CD4-positive, CD25-positive, alpha-beta regulatory T cell (primary cell): ENCODE data around the gene HSBP1L1. TPM values are rescaled to one million over a fixed set of nuclear protein-coding genes. Genes with fewer than 3 reads are reported as not detected.
"Not testable (repeated sequence)": the region's sequence is repeated elsewhere in the genome, so short reads cannot be mapped to it uniquely, and the experiment has no call there.

Experiments
- ATAC-seq, 2 donors: fragments of 150-1000 bp; cut with Tn5 transposase; one replicate each; pipeline ENCODE4 v1.10.0; 2021; ENCODE audit warnings: low read depth in 2 of 2, moderate number of reproducible peaks in 2 of 2, moderate library complexity in 1 of 2
- DNase-seq, 3 donors: peaks; one replicate each; pipeline versions ENCODE4 v3.0.0 to v3.0.0-alpha.2; 2012 to 2022; ENCODE audit warnings: mixed read lengths in 1 of 3
- H3K27ac ChIP-seq: one replicate; pipeline ENCODE4 v1.7.0; 2013; ENCODE audit warnings: mild to moderate bottlenecking, low read length; ENCODE audit not compliant: insufficient read depth, poor library complexity, severe bottlenecking
- H3K27me3 ChIP-seq: one replicate; pipeline ENCODE4 v1.7.0; 2013; ENCODE audit warnings: low read length; ENCODE audit not compliant: control insufficient read depth, insufficient read depth
- H3K36me3 ChIP-seq: one replicate; pipeline ENCODE4 v1.7.0; 2013; ENCODE audit warnings: mild to moderate bottlenecking, low read length, moderate library complexity; ENCODE audit not compliant: control insufficient read depth, insufficient read depth
- H3K4me1 ChIP-seq: 2 replicates; pipeline ENCODE4 v1.7.0; 2013; ENCODE audit warnings: mild to moderate bottlenecking, low read length; ENCODE audit not compliant: insufficient read depth, control insufficient read depth, poor library complexity, severe bottlenecking
- H3K4me3 ChIP-seq: one replicate; pipeline ENCODE4 v1.7.0; 2013; ENCODE audit warnings: low read depth, mild to moderate bottlenecking, low read length, moderate library complexity
- H3K9me3 ChIP-seq, 2 experiments: 1 replicate in 1 of 2; 2 replicates in 1 of 2; pipeline ENCODE4 v1.7.0; 2013; ENCODE audit warnings: low read length in 2 of 2, mild to moderate bottlenecking in 1 of 2, moderate library complexity in 1 of 2; ENCODE audit not compliant: control insufficient read depth in 2 of 2
- H3K27ac Mint-ChIP-seq, 3 donors: one replicate each; pipeline ENCODE4 v1.8.0; 2020 to 2022; ENCODE audit warnings: mild to moderate bottlenecking in 3 of 3, mixed read lengths in 3 of 3, moderate library complexity in 2 of 3
- H3K27me3 Mint-ChIP-seq: one replicate; pipeline ENCODE4 v1.8.0; 2022; ENCODE audit warnings: mild to moderate bottlenecking, mixed read lengths
- H3K36me3 Mint-ChIP-seq: one replicate; pipeline ENCODE4 v1.8.0; 2020; ENCODE audit warnings: mixed read lengths
- H3K4me1 Mint-ChIP-seq, 4 donors: one replicate each; pipeline ENCODE4 v1.8.0; 2020 to 2022; ENCODE audit warnings: mixed read lengths in 4 of 4, mild to moderate bottlenecking in 1 of 4
- H3K4me3 Mint-ChIP-seq, 4 donors: one replicate each; pipeline ENCODE4 v1.8.0; 2020 to 2022; ENCODE audit warnings: mild to moderate bottlenecking in 4 of 4, mixed read lengths in 4 of 4, moderate library complexity in 3 of 4
- H3K9me3 Mint-ChIP-seq, 7 donors: one replicate each; pipeline ENCODE4 v1.8.0; 2020 to 2022; ENCODE audit warnings: mixed read lengths in 7 of 7, mild to moderate bottlenecking in 3 of 7, moderate library complexity in 2 of 7
- polyA plus RNA-seq, 4 donors: library from polyadenylated mRNA; unstranded; fragments of 300-500 nt; fragmentation: Illumina TruSeq; gene quantifications; one replicate each; pipeline ENCODE4 v1.2.3, GENCODE V29; 2021
- total RNA-seq: library from RNA; stranded (reverse); gene quantifications from one replicate; pipeline ENCODE4 v1.2.3, GENCODE V29; 2022

Gene HSBP1L1
- total and polyA plus RNA-seq, 5 donors from 2014 or later, result 5.2 to 27.6 (median 10.5) TPM

DNA sequence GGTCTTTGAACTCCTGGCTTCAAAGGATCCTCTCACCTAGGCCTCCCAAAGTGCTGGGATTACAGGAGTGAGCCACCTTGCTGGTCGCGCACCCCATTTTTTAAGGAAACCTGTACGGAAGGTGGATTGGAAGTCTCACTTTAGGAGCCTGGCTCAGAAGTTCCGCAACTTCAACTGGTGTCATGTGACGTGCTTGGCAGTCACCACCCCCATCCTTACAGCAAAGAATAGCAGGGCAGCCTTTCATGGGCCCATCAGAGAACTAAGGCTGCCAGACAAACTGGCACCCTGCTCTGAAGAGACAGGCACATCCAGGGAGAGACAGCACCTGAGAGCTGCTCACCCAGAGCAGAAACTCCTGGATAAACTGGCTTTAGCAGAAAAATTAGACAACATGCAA, 9.7 kb upstream of the HSBP1L1 start:
- H3K36me3 Mint-ChIP-seq, result no peaks in the 10 kb centered on the region
- no peaks in the 10 kb centered on the region for H3K27me3 ChIP-seq
- DNase-seq, result no peak
- no peaks in the 10 kb centered on the region for H3K9me3 ChIP-seq
- peak overlapping the region in 1 of 4 donors; percentile 43 for H3K4me3 Mint-ChIP-seq
- H3K9me3 Mint-ChIP-seq, result no peaks in the 10 kb centered on the region
- H3K27ac Mint-ChIP-seq, result no peak overlapping the region
- ATAC-seq, result no peak
- no peaks in the 10 kb centered on the region for H3K36me3 ChIP-seq
- H3K27me3 Mint-ChIP-seq, result peaks cover 9% of the 10 kb centered on the region
- no peak overlapping the region for H3K4me3 ChIP-seq
- no peak overlapping the region for H3K27ac ChIP-seq
- peaks cover 1 to 8% (median 5%) of the 10 kb centered on the region in 4 donors for H3K4me1 Mint-ChIP-seq
- peaks cover 18% of the 10 kb centered on the region for H3K4me1 ChIP-seq

- Mint-ChIP-seq H3K4me1 (peaks cover 0 to 8% (median 4%) of the 10 kb centered on the region in 4 donors), H3K36me3 (no peaks in the 10 kb centered on the region), H3K27ac (no peak overlapping the region), H3K9me3 (no peaks in the 10 kb centered on the region), H3K27me3 (peaks cover 9% of the 10 kb centered on the region), H3K4me3 (peak overlapping the region in 2 of 4 donors; percentile 54 to 69)
- no peak overlapping the region for H3K27ac ChIP-seq
- no peak overlapping the region for H3K4me3 ChIP-seq
- no peaks in the 10 kb centered on the region for H3K9me3 ChIP-seq
- H3K36me3 ChIP-seq, result no peaks in the 10 kb centered on the region
- no peaks in the 10 kb centered on the region for H3K27me3 ChIP-seq
- H3K4me1 ChIP-seq, result peaks cover 13% of the 10 kb centered on the region
- ATAC-seq (no peak), DNase-seq (no peak)
Measured at GRCh38 chr18:79955302-79956075, 9.0 kb upstream of the HSBP1L1 start.

- ATAC-seq, result no peak
- H3K27ac Mint-ChIP-seq, result no peak overlapping the region
Measured at GRCh38 chr18:79956276-79956675, 8.2 kb upstream of the HSBP1L1 start.

DNA sequence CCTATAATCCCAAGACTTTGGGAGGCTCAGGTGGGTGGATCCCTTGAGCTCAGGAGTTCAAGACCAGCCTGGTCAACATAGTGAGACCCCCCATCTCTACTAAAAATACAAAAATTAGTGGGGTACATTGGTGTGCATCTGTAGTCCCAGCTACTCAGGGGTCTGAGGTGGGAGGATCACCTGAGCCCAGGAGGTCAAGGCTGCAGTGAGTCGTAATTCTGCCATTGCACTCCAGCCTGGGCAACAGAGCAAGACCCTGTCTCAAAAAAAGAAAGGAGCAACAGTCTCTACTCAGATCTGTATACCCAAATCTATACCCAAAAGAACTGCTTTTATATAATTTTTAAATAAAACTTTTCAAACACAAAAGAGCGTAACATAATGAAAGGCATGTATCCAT, 5.5 kb upstream of the HSBP1L1 start:
- H3K4me1 Mint-ChIP-seq, result peaks cover 0 to 23% (median 15%) of the 10 kb centered on the region in 4 donors
- DNase-seq (no peak), ATAC-seq (no peak)
- Histone ChIP-seq H3K36me3 (no peaks in the 10 kb centered on the region), H3K27me3 (no peaks in the 10 kb centered on the region), H3K27ac (no peak overlapping the region), H3K9me3 (no peaks in the 10 kb centered on the region), H3K4me1 (peaks cover 12% of the 10 kb centered on the region), H3K4me3 (no peak overlapping the region)
- H3K27ac Mint-ChIP-seq, result no peak overlapping the region
- no peak overlapping the region for H3K4me3 Mint-ChIP-seq
- H3K9me3 Mint-ChIP-seq, result no peaks in the 10 kb centered on the region
- H3K36me3 Mint-ChIP-seq, result no peaks in the 10 kb centered on the region
- peaks cover 12% of the 10 kb centered on the region for H3K27me3 Mint-ChIP-seq

More at GRCh38 chr18:79956276-79956675, 8.2 kb upstream of the HSBP1L1 start:
- Histone ChIP-seq H3K36me3 (no peaks in the 10 kb centered on the region), H3K4me3 (no peak overlapping the region), H3K4me1 (peaks cover 9% of the 10 kb centered on the region), H3K27ac (no peak overlapping the region), H3K9me3 (no peaks in the 10 kb centered on the region), H3K27me3 (no peaks in the 10 kb centered on the region)
- H3K36me3 Mint-ChIP-seq, result no peaks in the 10 kb centered on the region
- H3K4me3 Mint-ChIP-seq, result peak overlapping the region in 1 of 4 donors; percentile 54
- H3K27me3 Mint-ChIP-seq, result peaks cover 9% of the 10 kb centered on the region
- H3K9me3 Mint-ChIP-seq, result no peaks in the 10 kb centered on the region
- peaks cover 0 to 12% (median 8%) of the 10 kb centered on the region in 4 donors for H3K4me1 Mint-ChIP-seq
- no peak for DNase-seq

GRCh38 chr18:79960161-79960801, 4.2 kb upstream of the HSBP1L1 start:
- H3K4me3 Mint-ChIP-seq, result peak overlapping the region in 3 of 4 donors; percentile 39 to 75 (median 66)
- DNase-seq, result peak in 1 of 3 donors; percentile 37
- peaks cover 0 to 27% (median 15%) of the 10 kb centered on the region in 4 donors for H3K4me1 Mint-ChIP-seq
- peaks cover 25% of the 10 kb centered on the region for H3K4me1 ChIP-seq
- H3K36me3 Mint-ChIP-seq, H3K4me3 ChIP-seq, H3K36me3 ChIP-seq, H3K9me3 Mint-ChIP-seq, H3K27me3 Mint-ChIP-seq, ATAC-seq, H3K27me3 ChIP-seq, H3K9me3 ChIP-seq, H3K27ac ChIP-seq: not testable (repeated sequence)
- peak overlapping the region in 2 of 3 donors; percentile 39 to 93 for H3K27ac Mint-ChIP-seq

DNA sequence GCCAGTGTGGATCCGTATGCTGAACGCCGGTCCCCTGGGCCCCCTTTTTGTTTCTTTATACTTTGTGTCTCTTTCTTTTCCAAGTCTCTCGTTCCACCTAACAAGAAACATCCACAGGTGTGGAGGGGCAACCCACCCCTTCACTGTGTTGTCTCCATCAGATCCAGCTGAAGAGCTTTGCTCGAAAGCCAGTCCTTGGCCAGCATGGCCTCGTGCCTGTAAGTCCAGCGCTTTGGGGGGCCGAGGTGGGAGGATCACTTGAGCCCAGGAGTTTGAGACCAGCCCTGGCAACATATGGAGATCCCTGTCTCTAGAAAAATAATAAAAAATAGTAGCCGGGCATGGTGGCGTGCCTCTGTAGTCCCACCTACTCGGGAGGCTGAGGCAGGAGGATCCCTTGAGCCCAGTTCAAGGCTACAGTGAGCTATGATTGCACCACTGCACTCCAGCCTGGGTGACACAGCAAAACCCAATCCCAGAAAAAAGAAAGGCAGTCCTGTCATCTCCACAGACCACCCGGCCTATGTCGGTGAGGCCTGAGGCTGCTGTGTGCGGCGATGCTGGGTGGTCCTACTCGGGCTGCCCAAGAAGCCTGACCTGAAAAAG, 3.4 kb upstream of the HSBP1L1 start:
- no peaks in the 10 kb centered on the region for H3K27me3 ChIP-seq
- peaks cover 29% of the 10 kb centered on the region for H3K4me1 ChIP-seq
- no peaks in the 10 kb centered on the region for H3K36me3 ChIP-seq

GRCh38 chr18:79961527-79962291, 2.7 kb upstream of the HSBP1L1 start:
- peaks cover 29% of the 10 kb centered on the region for H3K4me1 ChIP-seq
- ATAC-seq, result no peak
- no peaks in the 10 kb centered on the region for H3K36me3 ChIP-seq
- no peak overlapping the region for H3K27ac Mint-ChIP-seq
- no peak for DNase-seq
- peak overlapping the region in 2 of 4 donors; percentile 13 to 66 for H3K4me3 Mint-ChIP-seq
- peaks cover 7% of the 10 kb centered on the region for H3K27me3 Mint-ChIP-seq
- no peaks in the 10 kb centered on the region for H3K9me3 ChIP-seq
- H3K36me3 Mint-ChIP-seq, result no peaks in the 10 kb centered on the region
- H3K4me1 Mint-ChIP-seq, result peaks cover 0 to 36% (median 17%) of the 10 kb centered on the region in 4 donors
- H3K27ac ChIP-seq, result no peak overlapping the region
- no peaks in the 10 kb centered on the region for H3K27me3 ChIP-seq
- no peak overlapping the region for H3K4me3 ChIP-seq
- H3K9me3 Mint-ChIP-seq, result no peaks in the 10 kb centered on the region

More for the DNA sequence above, 3.4 kb upstream of the HSBP1L1 start:
- Histone ChIP-seq H3K9me3 (no peaks in the 10 kb centered on the region), H3K27ac (no peak overlapping the region), H3K4me3 (no peak overlapping the region)
- H3K9me3 Mint-ChIP-seq, result no peaks in the 10 kb centered on the region
- peak overlapping the region in 3 of 4 donors; percentile 66 to 75 (median 69) for H3K4me3 Mint-ChIP-seq
- ATAC-seq (no peak), DNase-seq (no peak)
- H3K27ac Mint-ChIP-seq, result peak overlapping the region in 1 of 3 donors; percentile 39
- H3K36me3 Mint-ChIP-seq, result no peaks in the 10 kb centered on the region
- H3K4me1 Mint-ChIP-seq, result peaks cover 0 to 32% (median 17%) of the 10 kb centered on the region in 4 donors
- peaks cover 7% of the 10 kb centered on the region for H3K27me3 Mint-ChIP-seq
